ENCODE measurements around the gene PRRG1.
"Not testable (repeated sequence)": the region's sequence is repeated elsewhere in the genome, so short reads cannot be mapped to it uniquely, and the experiment has no call there.

The PRRG1 gene

GRCh38 chrX:37474478-37474877, 125.3 kb downstream of the PRRG1 start:
- no peak for FAIRE-seq

DNA sequence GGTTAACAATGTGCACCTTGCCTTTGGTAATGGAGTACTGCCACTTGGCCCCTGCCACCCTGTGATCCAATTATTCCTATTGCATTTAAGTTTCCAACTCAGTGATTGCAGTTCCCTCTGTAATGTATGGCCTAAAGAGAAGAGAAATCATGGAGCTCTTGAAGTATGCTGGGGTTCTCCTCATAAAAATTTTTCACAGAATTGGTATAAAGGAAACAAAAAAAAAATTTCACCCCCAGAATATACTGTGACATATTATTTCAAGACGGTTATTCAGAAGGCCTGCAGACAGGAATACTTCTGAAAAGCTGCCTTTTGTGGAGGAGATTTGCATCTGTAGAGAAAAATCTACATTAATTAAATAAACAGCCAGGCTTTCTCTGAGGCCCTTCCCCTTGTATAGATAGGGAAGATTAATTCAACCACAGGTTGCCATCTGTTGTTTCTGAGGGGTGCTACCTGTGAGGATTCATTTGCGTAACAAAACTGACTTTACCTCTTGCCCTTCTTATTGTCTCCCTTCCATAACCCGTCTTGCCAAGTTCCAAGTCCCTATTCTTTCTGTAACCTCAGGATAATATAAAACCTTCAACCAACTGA, 127.5 kb downstream of the PRRG1 start:
- FAIRE-seq = no peak

- FAIRE-seq = not testable (repeated sequence)
These were observed 135.2 kb downstream of the PRRG1 start for GRCh38 chrX:37484335-37484734.

- FAIRE-seq = no peak
These were observed 136.3 kb downstream of the PRRG1 start for GRCh38 chrX:37485429-37485828.

GRCh38 chrX:37487271-37487670, 138.1 kb downstream of the PRRG1 start:
- FAIRE-seq = no peak

- FAIRE-seq = no peak
These were observed 139.2 kb downstream of the PRRG1 start for GRCh38 chrX:37488323-37488722.

- FAIRE-seq = no peak
These were observed 142.5 kb downstream of the PRRG1 start for GRCh38 chrX:37491686-37492085.

- not testable (repeated sequence) for FAIRE-seq
These were observed 146.6 kb downstream of the PRRG1 start for GRCh38 chrX:37495760-37496159.

DNA sequence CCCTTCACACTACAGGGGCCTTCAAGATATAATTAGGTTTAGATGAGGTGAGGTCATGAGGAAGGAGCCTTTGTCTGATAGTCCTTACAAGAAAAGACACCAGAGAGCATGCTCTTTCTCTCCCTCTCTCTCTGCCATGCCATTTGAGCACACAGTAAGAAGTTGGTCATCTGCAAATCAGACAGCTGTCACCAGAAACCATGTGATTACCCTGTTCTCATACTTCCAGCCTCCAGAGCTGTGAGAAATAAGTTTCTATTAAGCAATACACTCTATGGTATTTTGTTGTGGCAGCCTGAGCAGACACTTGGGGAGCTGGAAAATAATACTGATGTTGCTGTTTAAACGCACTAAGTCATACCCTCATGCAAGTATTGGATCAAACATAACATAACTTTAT, 148.0 kb downstream of the PRRG1 start:
- FAIRE-seq = not testable (repeated sequence)

- FAIRE-seq = not testable (repeated sequence)
These were observed 149.2 kb downstream of the PRRG1 start for GRCh38 chrX:37498323-37498722.

DNA sequence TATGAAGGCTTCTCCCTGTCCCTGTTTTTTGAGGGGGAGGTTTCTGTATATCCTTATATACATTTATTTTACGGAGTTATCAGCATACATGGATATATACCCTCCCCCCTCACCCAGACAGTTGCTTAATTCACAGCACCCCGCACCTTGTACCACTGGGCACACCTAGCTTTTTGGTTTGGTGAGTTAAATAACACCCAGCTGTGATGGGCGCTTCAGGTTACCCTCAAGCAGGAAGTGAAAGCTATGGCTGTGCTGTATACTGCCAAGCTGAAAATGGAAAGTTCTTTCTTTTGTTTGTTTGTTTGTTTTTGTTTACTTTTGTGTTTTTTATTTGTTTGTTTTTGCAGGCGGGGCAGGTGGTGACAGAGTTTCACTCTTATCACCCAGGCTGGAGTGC, 150.5 kb downstream of the PRRG1 start:
- not testable (repeated sequence) for FAIRE-seq

- no peak for FAIRE-seq
These were observed 155.8 kb downstream of the PRRG1 start for GRCh38 chrX:37504991-37505390.
